GM23338 (cell line): ENCODE measurements around the gene OTOG. TPM values are rescaled to one million over a fixed set of nuclear protein-coding genes. Genes with fewer than 3 reads are reported as not detected.

ENCODE experiments used
- ATAC-seq: fragments of 200-7000 bp; cut with Tn5 transposase; 3 replicates; pipeline ENCODE4 v1.9.1; 2020
- DNase-seq: peaks from one replicate; pipeline ENCODE4 v3.0.0-alpha.2; 2015; ENCODE audit warnings: low spot score
- H2AFZ ChIP-seq: fragments of 200-600 bp; sonication (generic); 2 replicates; pipeline ENCODE4 v1.8.0; 2016; ENCODE audit warnings: antibody characterized with exemption, mild to moderate bottlenecking, moderate library complexity
- H3F3A ChIP-seq: fragments of 200-600 bp; sonication (generic); replicated peaks from 2 replicates; pipeline ENCODE4 v1.8.0; 2017; ENCODE audit warnings: antibody characterized with exemption, mixed run types, low read depth
- H3K27ac ChIP-seq: fragments of 200-600 bp; sonication (generic); 2 replicates; pipeline ENCODE4 v1.6.1; 2016; ENCODE audit warnings: low read depth
- H3K27me3 ChIP-seq: fragments of 200-600 bp; sonication (generic); 2 replicates; pipeline ENCODE4 v1.8.0; 2016; ENCODE audit warnings: mild to moderate bottlenecking, mixed run types, moderate library complexity; ENCODE audit not compliant: insufficient read depth
- H3K36me3 ChIP-seq: fragments of 200-600 bp; sonication (generic); 2 replicates; pipeline ENCODE4 v1.8.0; 2016; ENCODE audit warnings: mild to moderate bottlenecking; ENCODE audit not compliant: insufficient read depth
- H3K4me1 ChIP-seq: fragments of 200-600 bp; sonication (generic); 2 replicates; pipeline ENCODE4 v1.8.0; 2016; ENCODE audit warnings: mild to moderate bottlenecking, moderate library complexity; ENCODE audit not compliant: insufficient read depth
- H3K4me2 ChIP-seq: fragments of 200-600 bp; sonication (generic); 2 replicates; pipeline ENCODE4 v1.7.1; 2017; ENCODE audit warnings: mixed run types
- H3K4me3 ChIP-seq: fragments of 200-600 bp; sonication (generic); 2 replicates; pipeline ENCODE4 v1.6.1; 2016; ENCODE audit warnings: mixed run types
- H3K79me2 ChIP-seq: fragments of 200-600 bp; sonication (generic); replicated peaks from 2 replicates; pipeline ENCODE4 v1.8.0; 2017; ENCODE audit warnings: mild to moderate bottlenecking; ENCODE audit not compliant: insufficient read depth
- H3K9me2 ChIP-seq: fragments of 200-600 bp; sonication (generic); 2 replicates; pipeline ENCODE4 v1.8.0; 2017; ENCODE audit not compliant: insufficient read depth
- H4K20me1 ChIP-seq: fragments of 200-600 bp; sonication (generic); replicated peaks from 2 replicates; pipeline ENCODE4 v1.8.0; 2017; ENCODE audit warnings: mild to moderate bottlenecking; ENCODE audit not compliant: insufficient read depth
- H3K27ac Mint-ChIP-seq: 2 replicates; pipeline ENCODE4 v1.8.0; 2020; ENCODE audit warnings: inconsistent platforms, mild to moderate bottlenecking, moderate library complexity, mixed read lengths
- H3K27me3 Mint-ChIP-seq: 3 replicates; pipeline ENCODE4 v1.8.0; 2022; ENCODE audit warnings: low read depth, mild to moderate bottlenecking, moderate library complexity, mixed read lengths, inconsistent platforms; ENCODE audit not compliant: insufficient read depth, poor library complexity
- H3K36me3 Mint-ChIP-seq: 3 replicates; pipeline ENCODE4 v1.8.0; 2021; ENCODE audit warnings: low read depth, mild to moderate bottlenecking, inconsistent platforms, moderate library complexity, mixed read lengths
- H3K4me1 Mint-ChIP-seq: 3 replicates; pipeline ENCODE4 v1.8.0; 2020; ENCODE audit warnings: mild to moderate bottlenecking, inconsistent platforms, mixed read lengths
- H3K4me3 Mint-ChIP-seq: 3 replicates; pipeline ENCODE4 v1.8.0; 2021; ENCODE audit warnings: moderate library complexity, mild to moderate bottlenecking, inconsistent platforms, mixed read lengths
- H3K9me3 Mint-ChIP-seq: 3 replicates; pipeline ENCODE4 v1.8.0; 2020; ENCODE audit warnings: moderate library complexity, mild to moderate bottlenecking, inconsistent platforms, mixed read lengths
- CREB1 ChIP-seq: fragments of 250-450 bp; sonication (Bioruptor Pico); IDR thresholded peaks from 2 replicates; pipeline ENCODE4 v1.5.0; 2020; ENCODE audit warnings: low read depth, mild to moderate bottlenecking, moderate library complexity
- EZH2 ChIP-seq: fragments of 200-600 bp; sonication (generic); IDR thresholded peaks from one replicate; pipeline ENCODE4 v1.8.0; 2017; ENCODE audit warnings: antibody characterized with exemption, mild to moderate bottlenecking, low read depth; ENCODE audit not compliant: unreplicated experiment
- EZH2phosphoT487 ChIP-seq: fragments of 200-600 bp; sonication (generic); IDR thresholded peaks from one replicate; pipeline ENCODE4 v1.8.1; 2018; ENCODE audit warnings: antibody characterized with exemption; ENCODE audit not compliant: unreplicated experiment
- JUNB ChIP-seq: IDR thresholded peaks from one replicate; pipeline ENCODE4 v1.6.1; 2016; ENCODE audit warnings: antibody characterized with exemption; ENCODE audit not compliant: unreplicated experiment
- NANOG ChIP-seq: IDR thresholded peaks from 2 replicates; pipeline ENCODE4 v1.6.1; 2016; ENCODE audit warnings: antibody characterized with exemption, borderline replicate concordance
- POLR2AphosphoS5 ChIP-seq: IDR thresholded peaks from 2 replicates; pipeline ENCODE4 v1.6.1; 2016; ENCODE audit warnings: antibody characterized with exemption, low read depth
- STAT1 ChIP-seq: IDR thresholded peaks from one replicate; pipeline ENCODE4 v1.6.1; 2016; ENCODE audit warnings: antibody characterized with exemption; ENCODE audit not compliant: unreplicated experiment
- ZNF114 ChIP-seq: fragments of 250-450 bp; sonication (Bioruptor Pico); IDR thresholded peaks from 2 replicates; pipeline ENCODE4 v1.5.0; 2020; ENCODE audit warnings: mild to moderate bottlenecking, moderate library complexity
- ZNF331 ChIP-seq: fragments of 250-450 bp; sonication (Bioruptor Pico); IDR thresholded peaks from 2 replicates; pipeline ENCODE4 v1.5.0; 2020; ENCODE audit warnings: low read depth, mild to moderate bottlenecking, moderate library complexity
- polyA plus RNA-seq: library from polyadenylated mRNA; unstranded; fragments of >200 nt; fragmentation: Nextera tagmentation; extraction: Ambion mirVana; gene quantifications from 2 replicates; pipeline ENCODE4 v1.2.1, GENCODE V29; 2016
- total RNA-seq: library from RNA; depleted of rRNA; stranded (reverse); fragments of >200 nt; shearing (Covaris generic); gene quantifications from 2 replicates; pipeline ENCODE4 v1.2.3, GENCODE V29; 2014
- TF ChIP-seq, protein P1 (sequence below): fragments of 250-450 bp; sonication (Bioruptor Pico); IDR thresholded peaks from 2 replicates; pipeline ENCODE4 v1.5.0; 2020; ENCODE audit warnings: mild to moderate bottlenecking, moderate library complexity
- TF ChIP-seq, protein P2 (sequence below), 2 experiments: fragments of 200-600 bp in 1 of 2; sonication (generic) in 1 of 2; conservative IDR thresholded peaks; 2 replicates each; pipeline versions ENCODE4 v1.5.1 to v1.6.1; 2016 to 2017; ENCODE audit warnings: antibody characterized with exemption in 2 of 2, low read depth in 2 of 2, mild to moderate bottlenecking in 2 of 2, moderate library complexity in 1 of 2

The OTOG gene
- total and polyA plus RNA-seq, 2 experiments from 2014 or later = 0.40 to 0.52 TPM

DNA sequence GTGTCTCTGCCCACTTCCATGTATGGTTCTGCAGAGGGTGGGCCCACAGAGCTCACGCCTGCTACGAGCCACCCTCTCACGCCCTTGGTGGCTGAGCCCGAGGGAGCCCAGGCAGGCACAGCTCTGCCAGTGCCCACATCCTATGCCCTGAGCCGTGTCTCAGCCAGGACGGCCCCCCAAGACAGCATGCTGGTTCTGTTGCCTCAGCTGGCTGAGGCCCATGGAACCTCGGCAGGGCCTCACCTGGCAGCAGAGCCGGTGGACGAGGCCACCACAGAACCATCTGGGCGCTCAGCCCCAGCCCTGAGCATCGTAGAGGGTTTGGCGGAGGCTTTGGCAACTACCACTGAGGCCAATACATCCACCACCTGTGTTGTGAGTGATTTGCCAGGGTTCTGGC, 64.0 kb downstream of the OTOG start:
- DNase-seq (no peak), ATAC-seq (no peak)
- no peak overlapping the region for H3K27ac Mint-ChIP-seq
- no peak for TF ChIP-seq ZNF114 (CRISPR knock-in tag)
- TF ChIP-seq STAT1 = no peak
- TF ChIP-seq EZH2 = no peak
- peaks cover 6% of the 10 kb centered on the region for H3K27me3 Mint-ChIP-seq
- no peak overlapping the region for H3K4me3 Mint-ChIP-seq
- Histone ChIP-seq H3K4me2 (no peak overlapping the region), H3K27ac (no peak overlapping the region), H3K4me3 (no peak overlapping the region), H4K20me1 (no peaks in the 10 kb centered on the region), H3K27me3 (no peaks in the 10 kb centered on the region), H3K36me3 (no peaks in the 10 kb centered on the region), H3K9me2 (no peaks in the 10 kb centered on the region), H2AFZ (no peak overlapping the region), H3F3A (no peaks in the 10 kb centered on the region), H3K4me1 (no peaks in the 10 kb centered on the region), H3K79me2 (no peaks in the 10 kb centered on the region)
- H3K9me3 Mint-ChIP-seq = no peaks in the 10 kb centered on the region
- H3K4me1 Mint-ChIP-seq = peaks cover 7% of the 10 kb centered on the region; the same call in 2 of the 3 replicates
- H3K36me3 Mint-ChIP-seq = no peaks in the 10 kb centered on the region

DNA sequence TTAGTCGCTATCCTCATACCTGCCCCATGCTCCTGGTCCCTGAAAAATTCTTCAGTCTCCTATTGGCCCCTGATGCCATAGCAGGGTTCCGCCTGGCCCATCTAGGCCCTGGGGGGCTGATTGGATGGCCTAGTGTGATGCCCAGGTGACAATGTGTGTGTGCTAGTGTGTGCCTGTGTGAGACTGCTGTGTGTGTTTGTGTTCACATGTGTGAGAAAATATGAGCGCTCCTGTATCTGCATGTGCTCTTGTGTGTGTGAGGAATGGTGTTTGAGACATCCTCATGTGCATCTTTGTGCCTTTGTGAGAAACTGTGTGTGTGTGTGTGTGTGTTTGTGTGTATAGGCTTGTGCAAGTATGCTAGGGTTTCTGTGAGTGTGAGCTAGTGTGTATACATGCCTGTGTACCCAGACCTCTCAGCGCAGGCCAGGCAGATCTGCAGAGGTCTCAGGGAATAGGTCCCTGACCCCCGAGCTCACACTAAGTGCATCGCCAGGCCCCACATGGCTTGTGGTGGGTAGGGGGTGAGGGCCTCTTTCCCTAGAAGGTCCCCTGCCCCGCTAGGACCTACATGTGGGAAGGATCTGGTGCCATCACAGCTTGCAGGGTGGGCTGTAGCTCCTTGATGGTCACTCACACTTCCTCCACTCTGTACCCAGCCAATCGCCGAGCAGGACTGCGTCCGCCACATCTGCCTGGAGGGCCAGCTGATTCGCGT, 64.6 kb downstream of the OTOG start:
- Mint-ChIP-seq H3K9me3 (no peaks in the 10 kb centered on the region), H3K4me1 (peaks cover 5% of the 10 kb centered on the region; the same call in 2 of the 3 replicates), H3K27me3 (peaks cover 6% of the 10 kb centered on the region), H3K36me3 (no peaks in the 10 kb centered on the region), H3K4me3 (no peak overlapping the region), H3K27ac (no peak overlapping the region)
- Histone ChIP-seq H3K79me2 (no peaks in the 10 kb centered on the region), H3F3A (no peaks in the 10 kb centered on the region), H3K27me3 (no peaks in the 10 kb centered on the region), H3K36me3 (no peaks in the 10 kb centered on the region), H3K4me1 (no peaks in the 10 kb centered on the region), H3K27ac (no peak overlapping the region), H4K20me1 (no peaks in the 10 kb centered on the region), H3K9me2 (no peaks in the 10 kb centered on the region), H3K4me3 (no peak overlapping the region), H3K4me2 (no peak overlapping the region), H2AFZ (no peak overlapping the region)
- DNase-seq = no peak
- ATAC-seq = no peak
- TF ChIP-seq CREB1 (CRISPR knock-in tag) (no peak), EZH2phosphoT487 (no peak), NANOG (no peak), ZNF114 (CRISPR knock-in tag) (no peak), JUNB (no peak), EZH2 (no peak), ZNF331 (no peak), POLR2AphosphoS5 (no peak), STAT1 (no peak)
- TF ChIP-seq, protein P1, sequence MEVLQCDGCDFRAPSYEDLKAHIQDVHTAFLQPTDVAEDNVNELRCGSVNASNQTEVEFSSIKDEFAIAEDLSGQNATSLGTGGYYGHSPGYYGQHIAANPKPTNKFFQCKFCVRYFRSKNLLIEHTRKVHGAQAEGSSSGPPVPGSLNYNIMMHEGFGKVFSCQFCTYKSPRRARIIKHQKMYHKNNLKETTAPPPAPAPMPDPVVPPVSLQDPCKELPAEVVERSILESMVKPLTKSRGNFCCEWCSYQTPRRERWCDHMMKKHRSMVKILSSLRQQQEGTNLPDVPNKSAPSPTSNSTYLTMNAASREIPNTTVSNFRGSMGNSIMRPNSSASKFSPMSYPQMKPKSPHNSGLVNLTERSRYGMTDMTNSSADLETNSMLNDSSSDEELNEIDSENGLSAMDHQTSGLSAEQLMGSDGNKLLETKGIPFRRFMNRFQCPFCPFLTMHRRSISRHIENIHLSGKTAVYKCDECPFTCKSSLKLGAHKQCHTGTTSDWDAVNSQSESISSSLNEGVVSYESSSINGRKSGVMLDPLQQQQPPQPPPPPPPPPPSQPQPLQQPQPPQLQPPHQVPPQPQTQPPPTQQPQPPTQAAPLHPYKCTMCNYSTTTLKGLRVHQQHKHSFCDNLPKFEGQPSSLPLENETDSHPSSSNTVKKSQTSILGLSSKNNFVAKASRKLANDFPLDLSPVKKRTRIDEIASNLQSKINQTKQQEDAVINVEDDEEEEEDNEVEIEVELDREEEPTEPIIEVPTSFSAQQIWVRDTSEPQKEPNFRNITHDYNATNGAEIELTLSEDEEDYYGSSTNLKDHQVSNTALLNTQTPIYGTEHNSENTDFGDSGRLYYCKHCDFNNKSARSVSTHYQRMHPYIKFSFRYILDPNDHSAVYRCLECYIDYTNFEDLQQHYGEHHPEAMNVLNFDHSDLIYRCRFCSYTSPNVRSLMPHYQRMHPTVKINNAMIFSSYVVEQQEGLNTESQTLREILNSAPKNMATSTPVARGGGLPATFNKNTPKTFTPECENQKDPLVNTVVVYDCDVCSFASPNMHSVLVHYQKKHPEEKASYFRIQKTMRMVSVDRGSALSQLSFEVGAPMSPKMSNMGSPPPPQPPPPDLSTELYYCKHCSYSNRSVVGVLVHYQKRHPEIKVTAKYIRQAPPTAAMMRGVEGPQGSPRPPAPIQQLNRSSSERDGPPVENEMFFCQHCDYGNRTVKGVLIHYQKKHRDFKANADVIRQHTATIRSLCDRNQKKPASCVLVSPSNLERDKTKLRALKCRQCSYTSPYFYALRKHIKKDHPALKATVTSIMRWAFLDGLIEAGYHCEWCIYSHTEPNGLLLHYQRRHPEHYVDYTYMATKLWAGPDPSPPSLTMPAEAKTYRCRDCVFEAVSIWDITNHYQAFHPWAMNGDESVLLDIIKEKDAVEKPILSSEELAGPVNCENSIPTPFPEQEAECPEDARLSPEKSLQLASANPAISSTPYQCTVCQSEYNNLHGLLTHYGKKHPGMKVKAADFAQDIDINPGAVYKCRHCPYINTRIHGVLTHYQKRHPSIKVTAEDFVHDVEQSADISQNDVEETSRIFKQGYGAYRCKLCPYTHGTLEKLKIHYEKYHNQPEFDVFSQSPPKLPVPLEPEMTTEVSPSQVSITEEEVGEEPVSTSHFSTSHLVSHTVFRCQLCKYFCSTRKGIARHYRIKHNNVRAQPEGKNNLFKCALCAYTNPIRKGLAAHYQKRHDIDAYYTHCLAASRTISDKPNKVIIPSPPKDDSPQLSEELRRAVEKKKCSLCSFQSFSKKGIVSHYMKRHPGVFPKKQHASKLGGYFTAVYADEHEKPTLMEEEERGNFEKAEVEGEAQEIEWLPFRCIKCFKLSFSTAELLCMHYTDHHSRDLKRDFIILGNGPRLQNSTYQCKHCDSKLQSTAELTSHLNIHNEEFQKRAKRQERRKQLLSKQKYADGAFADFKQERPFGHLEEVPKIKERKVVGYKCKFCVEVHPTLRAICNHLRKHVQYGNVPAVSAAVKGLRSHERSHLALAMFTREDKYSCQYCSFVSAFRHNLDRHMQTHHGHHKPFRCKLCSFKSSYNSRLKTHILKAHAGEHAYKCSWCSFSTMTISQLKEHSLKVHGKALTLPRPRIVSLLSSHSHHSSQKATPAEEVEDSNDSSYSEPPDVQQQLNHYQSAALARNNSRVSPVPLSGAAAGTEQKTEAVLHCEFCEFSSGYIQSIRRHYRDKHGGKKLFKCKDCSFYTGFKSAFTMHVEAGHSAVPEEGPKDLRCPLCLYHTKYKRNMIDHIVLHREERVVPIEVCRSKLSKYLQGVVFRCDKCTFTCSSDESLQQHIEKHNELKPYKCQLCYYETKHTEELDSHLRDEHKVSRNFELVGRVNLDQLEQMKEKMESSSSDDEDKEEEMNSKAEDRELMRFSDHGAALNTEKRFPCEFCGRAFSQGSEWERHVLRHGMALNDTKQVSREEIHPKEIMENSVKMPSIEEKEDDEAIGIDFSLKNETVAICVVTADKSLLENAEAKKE (CRISPR knock-in tag) = no peak
- TF ChIP-seq, protein P2, sequence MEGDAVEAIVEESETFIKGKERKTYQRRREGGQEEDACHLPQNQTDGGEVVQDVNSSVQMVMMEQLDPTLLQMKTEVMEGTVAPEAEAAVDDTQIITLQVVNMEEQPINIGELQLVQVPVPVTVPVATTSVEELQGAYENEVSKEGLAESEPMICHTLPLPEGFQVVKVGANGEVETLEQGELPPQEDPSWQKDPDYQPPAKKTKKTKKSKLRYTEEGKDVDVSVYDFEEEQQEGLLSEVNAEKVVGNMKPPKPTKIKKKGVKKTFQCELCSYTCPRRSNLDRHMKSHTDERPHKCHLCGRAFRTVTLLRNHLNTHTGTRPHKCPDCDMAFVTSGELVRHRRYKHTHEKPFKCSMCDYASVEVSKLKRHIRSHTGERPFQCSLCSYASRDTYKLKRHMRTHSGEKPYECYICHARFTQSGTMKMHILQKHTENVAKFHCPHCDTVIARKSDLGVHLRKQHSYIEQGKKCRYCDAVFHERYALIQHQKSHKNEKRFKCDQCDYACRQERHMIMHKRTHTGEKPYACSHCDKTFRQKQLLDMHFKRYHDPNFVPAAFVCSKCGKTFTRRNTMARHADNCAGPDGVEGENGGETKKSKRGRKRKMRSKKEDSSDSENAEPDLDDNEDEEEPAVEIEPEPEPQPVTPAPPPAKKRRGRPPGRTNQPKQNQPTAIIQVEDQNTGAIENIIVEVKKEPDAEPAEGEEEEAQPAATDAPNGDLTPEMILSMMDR (conservative IDR thresholded peaks at IDR 0.05; ENCODE audit: low read depth in 2 of 2) = no peak
